GM18517 (cell line): ENCODE data around the gene COL6A3.
"Not testable (repeated sequence)": the region's sequence is repeated elsewhere in the genome, so short reads cannot be mapped to it uniquely, and the experiment has no call there.

ENCODE experiments used
- ATAC-seq: cut with Tn5 transposase; IDR thresholded peaks from one replicate; pipeline ENCODE4 v1.9.1; 2021; ENCODE audit warnings: mild to moderate bottlenecking, moderate library complexity; ENCODE audit not compliant: unreplicated experiment

Gene COL6A3

DNA sequence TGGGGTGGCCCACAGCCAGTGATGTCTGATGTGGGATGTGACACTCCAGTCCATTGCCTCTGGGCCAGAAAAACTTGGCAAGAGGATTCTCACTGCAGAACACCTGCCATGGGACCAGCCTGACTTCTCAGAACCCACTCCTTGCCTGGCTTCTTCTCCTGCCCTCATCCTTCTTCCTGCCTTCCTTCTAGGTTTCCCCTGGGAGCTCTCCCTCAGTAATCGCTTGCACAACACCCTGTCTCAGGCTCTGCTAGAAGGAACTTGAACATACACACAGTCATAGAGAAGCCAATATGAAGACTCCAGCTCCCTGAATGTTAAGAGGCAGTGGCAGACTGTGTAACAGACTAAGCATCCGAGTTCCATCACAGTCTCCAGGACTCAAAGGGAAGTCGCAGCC is 4.3 kb upstream of the COL6A3 start:
- no peak for ATAC-seq

DNA sequence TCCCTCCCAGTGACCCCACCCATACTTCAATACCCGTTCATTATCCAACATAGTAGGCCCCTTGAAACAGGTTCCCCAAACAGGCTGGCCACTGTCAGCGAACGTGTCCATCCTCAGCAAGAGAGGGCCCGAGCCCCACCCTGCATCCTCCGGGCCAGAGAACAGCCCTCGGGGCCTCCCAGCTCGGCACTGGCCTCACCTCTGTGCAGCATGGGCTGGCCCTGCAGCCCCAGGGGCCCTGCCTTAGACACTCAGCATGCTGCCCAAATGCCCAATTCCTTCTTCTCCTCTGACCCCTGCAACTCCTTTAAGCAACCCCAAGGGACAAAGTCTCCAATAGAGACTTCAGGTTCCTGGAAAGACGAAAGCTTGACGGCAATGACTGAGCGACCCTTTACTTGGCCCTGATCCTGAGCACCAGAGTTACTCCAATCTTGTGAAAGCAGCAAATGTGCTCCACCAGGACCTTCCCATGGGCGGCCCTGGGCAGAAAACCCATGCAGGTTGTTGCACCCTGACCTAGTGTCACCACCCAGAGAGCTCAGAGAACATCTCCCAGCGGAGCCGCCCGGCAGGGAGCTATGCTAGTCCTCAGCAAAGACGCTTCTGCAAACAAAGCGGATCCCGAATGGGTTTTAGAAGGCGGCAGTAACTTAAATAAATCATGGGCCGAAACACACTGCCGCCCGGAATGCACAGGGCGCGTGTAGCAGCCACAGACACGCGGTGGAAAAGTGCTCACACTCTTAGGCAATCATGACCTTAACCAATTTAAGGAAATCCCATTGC is 782 bp downstream of the COL6A3 start:
- ATAC-seq: no peak

GRCh38 chr2:237412646-237412987 is 1.3 kb downstream of the COL6A3 start:
- no peak for ATAC-seq

GRCh38 chr2:237411683-237412423 is 2.1 kb downstream of the COL6A3 start:
- no peak for ATAC-seq

GRCh38 chr2:237411092-237411601 is 2.8 kb downstream of the COL6A3 start:
- no peak for ATAC-seq

- not testable (repeated sequence) for ATAC-seq
Measured at GRCh38 chr2:237409263-237409662, 4.7 kb downstream of the COL6A3 start.

DNA sequence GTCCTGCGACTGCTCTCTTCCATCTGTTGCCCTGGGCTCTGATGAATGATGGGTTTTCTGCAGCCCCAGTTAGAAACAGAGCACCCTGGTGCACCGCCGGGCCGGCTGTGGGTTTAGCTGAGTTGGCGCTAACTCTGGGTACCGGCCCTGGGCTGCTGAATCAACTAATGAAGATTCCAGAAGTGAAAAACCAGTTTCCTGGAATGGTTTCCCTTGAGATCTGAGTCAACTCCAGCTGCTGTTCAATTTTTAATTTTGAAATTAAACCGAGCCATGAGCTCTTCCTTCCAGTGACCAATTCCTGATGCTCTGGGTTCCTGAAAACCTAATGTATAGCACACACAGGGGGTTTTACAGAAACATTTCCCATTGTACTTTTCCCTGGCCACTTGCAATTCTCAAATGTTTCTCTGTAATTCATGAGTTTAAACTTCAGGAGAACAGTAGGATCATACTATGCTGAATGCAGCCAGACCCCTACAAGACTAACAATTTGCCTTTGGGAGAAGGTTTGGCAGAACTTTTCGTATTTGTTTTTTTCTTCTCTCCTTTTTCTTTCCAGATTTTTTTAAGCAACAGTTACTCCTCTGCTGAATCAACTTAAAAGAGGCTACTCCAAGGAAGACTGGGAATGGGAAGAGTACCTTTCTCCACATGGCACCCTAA is 5.5 kb downstream of the COL6A3 start:
- ATAC-seq: no peak

DNA sequence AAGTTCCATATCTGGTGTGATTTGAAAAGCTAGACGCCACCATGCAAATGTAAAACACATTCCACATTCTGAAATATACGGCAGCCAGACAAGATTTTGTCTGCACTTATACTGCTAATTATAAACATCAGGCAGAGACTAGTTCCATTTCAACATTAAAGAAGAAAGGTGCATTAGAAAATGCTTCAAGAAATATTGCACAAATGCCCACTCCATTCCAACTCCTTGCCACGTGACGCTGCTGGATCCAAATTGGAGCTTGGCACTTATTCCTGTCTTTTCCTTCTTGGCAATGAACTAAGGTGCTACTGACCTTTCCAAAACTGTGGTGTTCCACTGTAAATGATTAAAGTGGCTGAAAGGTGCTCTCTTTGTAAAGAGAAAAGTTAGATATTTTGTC is 6.3 kb downstream of the COL6A3 start:
- no peak for ATAC-seq

- no peak for ATAC-seq
Measured at GRCh38 chr2:237406371-237406895, 7.5 kb downstream of the COL6A3 start.

DNA sequence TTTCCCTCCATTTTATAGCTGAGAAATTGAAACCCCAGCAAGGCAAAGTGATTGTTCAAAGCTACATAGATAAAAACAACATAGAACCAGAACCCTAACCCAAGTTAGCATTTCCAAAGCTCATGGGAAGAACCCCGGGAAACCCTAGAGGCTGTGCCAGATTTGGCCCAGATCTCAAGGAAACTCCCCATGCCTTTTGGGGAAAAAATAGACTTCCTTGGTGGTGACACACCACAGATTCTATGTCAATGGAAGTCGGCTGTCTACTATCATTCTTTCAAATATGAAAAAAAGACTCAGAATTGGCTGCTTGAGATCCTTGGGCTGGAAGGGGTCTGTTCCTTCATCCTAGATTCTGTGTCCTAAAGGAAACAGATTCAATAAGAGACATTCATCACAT is 8.4 kb downstream of the COL6A3 start:
- ATAC-seq: no peak

DNA sequence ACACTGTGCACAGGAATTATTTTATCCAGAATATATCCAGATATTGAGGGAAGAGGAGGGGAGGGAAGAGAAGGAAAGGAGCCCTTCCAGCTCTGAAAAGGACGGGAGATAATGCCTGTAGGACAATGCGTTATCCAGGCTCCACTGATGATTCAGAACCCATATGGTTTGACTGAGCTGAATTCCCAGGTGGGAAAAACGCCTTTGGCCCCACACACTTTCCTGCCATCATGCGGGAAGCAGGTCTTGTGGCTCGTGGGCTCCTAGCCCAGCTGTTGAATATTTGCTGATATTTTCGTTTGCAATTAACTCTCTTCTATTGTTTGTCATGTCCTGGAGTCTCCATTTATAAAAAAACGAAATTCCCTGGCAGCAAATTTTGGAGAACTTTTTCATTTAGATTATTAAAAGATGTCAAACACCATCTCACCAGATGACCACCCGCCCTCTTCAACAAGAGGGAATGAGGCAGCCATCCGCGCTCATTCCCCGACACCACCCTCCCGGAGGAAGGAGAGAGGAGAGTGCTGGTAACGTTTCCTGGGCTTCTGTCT is 8.9 kb downstream of the COL6A3 start:
- no peak for ATAC-seq

DNA sequence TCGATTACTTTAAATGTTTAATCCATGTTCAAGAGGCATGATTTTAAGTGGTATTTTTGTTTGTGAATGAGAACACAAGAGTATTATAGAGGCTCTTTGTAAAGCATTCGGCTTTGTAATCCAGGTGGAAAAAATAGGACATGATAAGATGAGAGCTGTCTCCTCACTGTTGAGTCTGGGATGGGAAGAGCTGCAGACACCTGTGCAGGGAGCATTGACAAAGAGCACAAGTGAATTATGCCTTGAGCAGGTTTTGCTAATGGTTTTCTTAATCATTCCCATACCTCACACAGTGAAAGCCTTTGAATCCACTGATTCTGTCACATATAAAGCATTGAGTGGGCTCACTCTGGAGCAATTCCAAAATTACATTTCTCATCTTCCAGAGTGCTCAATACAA is 9.6 kb downstream of the COL6A3 start:
- no peak for ATAC-seq

- ATAC-seq: no peak
Measured at GRCh38 chr2:237403024-237403882, 10.7 kb downstream of the COL6A3 start.

- no peak for ATAC-seq
Measured at GRCh38 chr2:237400199-237400598, 13.8 kb downstream of the COL6A3 start.

DNA sequence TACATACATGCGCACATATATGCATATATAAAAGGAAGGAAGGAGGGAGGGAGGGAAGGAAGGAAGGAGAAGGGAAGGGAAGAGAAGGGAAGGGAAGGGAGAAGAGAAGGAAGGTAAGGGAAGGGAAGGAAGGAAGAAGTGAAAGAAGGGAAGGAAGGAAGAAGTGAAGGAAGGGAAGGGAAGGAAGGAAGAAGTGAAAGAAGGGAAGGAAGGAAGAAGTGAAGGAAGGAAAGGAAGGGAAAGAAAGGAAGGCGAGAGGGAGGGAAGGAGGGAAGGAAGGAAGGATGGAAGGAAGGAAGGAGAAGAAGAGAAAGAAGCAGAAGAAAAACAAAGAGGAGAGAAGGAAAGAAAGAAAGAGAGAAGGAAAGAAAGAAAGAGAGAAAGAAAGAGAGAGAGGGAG is 16.9 kb downstream of the COL6A3 start:
- ATAC-seq: no peak

- no peak for ATAC-seq
Measured at GRCh38 chr2:237393523-237393922, 20.4 kb downstream of the COL6A3 start.

DNA sequence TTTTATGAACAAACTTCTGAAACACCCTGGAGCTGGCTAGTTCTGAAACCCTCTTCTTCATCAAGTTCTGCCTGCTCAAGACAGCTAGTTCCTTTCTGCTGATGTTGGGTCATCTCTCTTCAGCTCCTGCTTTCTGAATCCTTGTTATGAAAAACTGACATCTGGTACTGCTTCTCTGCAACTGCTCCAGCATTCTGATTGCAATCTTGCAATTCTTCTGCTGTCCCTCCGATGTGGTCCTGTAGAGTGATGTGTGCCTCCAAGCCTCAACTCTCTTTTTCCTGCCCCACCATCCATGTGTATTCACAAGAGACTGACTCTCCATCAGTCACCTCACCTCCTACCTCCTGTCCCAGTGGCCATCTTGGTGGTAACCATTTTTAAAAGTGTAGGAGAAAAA is 21.8 kb downstream of the COL6A3 start:
- no peak for ATAC-seq

- ATAC-seq: no peak
Measured at GRCh38 chr2:237391140-237391539, 22.8 kb downstream of the COL6A3 start.

- ATAC-seq: no peak
Measured at GRCh38 chr2:237390235-237390634, 23.7 kb downstream of the COL6A3 start.

GRCh38 chr2:237389831-237390230 is 24.1 kb downstream of the COL6A3 start:
- ATAC-seq: no peak
